Stomach smooth muscle (tissue), 2 donors: ENCODE data around the gene SON.

ENCODE experiments used
- H3K27ac ChIP-seq: one replicate; pipeline ENCODE4 v1.7.0; 2013; ENCODE audit warnings: mild to moderate bottlenecking, low read length, inconsistent platforms
- H3K27me3 ChIP-seq, 2 donors: one replicate each; pipeline ENCODE4 v1.7.0; 2013; ENCODE audit warnings: low read length in 2 of 2; ENCODE audit not compliant: insufficient read depth in 2 of 2, control insufficient read depth in 1 of 2
- H3K36me3 ChIP-seq, 2 donors: one replicate each; pipeline ENCODE4 v1.7.0; 2013; ENCODE audit warnings: low read length in 2 of 2; ENCODE audit not compliant: control insufficient read depth in 2 of 2, insufficient read depth in 2 of 2
- H3K4me1 ChIP-seq: one replicate; pipeline ENCODE4 v1.7.0; 2013; ENCODE audit warnings: low read length; ENCODE audit not compliant: control insufficient read depth, insufficient read depth
- H3K4me3 ChIP-seq, 2 donors: one replicate each; pipeline ENCODE4 v1.7.0; 2013; ENCODE audit warnings: low read length in 2 of 2
- H3K9ac ChIP-seq, 2 donors: one replicate each; pipeline ENCODE4 v1.7.0; 2013; ENCODE audit warnings: low read length in 2 of 2, mild to moderate bottlenecking in 1 of 2
- H3K9me3 ChIP-seq, 2 donors: one replicate each; pipeline ENCODE4 v1.7.0; 2013; ENCODE audit warnings: low read length in 2 of 2; ENCODE audit not compliant: control insufficient read depth in 2 of 2
- donor health status: healthy.
- donor health status: Pancreatic carcinoma.

Gene SON

DNA sequence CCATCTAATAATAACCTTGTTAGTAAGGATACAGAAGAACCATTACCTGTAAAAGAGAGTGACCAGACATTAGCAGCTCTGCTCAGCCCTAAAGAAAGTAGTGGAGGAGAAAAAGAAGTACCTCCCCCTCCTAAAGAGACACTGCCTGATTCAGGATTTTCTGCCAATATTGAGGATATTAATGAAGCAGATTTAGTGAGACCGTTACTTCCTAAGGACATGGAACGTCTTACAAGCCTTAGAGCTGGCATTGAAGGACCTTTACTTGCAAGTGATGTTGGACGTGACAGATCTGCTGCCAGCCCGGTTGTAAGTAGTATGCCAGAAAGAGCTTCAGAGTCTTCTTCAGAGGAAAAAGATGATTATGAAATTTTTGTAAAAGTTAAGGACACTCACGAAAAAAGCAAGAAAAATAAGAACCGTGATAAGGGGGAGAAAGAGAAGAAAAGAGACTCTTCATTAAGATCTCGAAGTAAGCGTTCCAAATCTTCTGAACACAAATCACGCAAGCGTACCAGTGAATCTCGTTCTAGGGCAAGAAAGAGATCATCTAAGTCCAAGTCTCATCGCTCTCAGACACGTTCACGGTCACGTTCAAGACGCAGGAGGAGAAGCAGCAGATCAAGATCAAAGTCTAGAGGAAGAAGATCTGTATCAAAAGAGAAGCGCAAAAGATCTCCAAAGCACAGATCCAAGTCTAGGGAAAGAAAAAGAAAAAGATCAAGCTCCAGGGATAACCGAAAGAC is 11.6 kb downstream of the SON start:
- no peak overlapping the region for H3K9ac ChIP-seq
- no peaks in the 10 kb centered on the region for H3K27me3 ChIP-seq
- no peak overlapping the region for H3K27ac ChIP-seq
- H3K4me3 ChIP-seq, result no peak overlapping the region
- no peaks in the 10 kb centered on the region for H3K4me1 ChIP-seq
- H3K9me3 ChIP-seq, result no peaks in the 10 kb centered on the region
- H3K36me3 ChIP-seq, result peaks cover 72 to 81% of the 10 kb centered on the region in 2 donors

DNA sequence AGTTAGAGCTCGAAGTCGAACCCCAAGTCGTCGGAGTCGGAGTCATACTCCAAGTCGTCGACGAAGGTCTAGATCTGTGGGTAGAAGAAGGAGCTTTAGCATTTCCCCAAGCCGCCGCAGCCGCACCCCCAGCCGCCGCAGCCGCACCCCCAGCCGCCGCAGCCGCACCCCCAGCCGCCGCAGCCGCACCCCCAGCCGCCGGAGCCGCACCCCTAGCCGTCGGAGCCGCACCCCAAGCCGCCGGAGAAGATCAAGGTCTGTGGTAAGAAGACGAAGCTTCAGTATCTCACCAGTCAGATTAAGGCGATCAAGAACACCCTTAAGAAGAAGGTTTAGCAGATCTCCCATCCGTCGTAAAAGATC is 12.1 kb downstream of the SON start:
- Histone ChIP-seq H3K9ac (no peak overlapping the region), H3K4me1 (no peaks in the 10 kb centered on the region), H3K27ac (no peak overlapping the region), H3K27me3 (no peaks in the 10 kb centered on the region), H3K9me3 (no peaks in the 10 kb centered on the region), H3K36me3 (peaks cover 72 to 81% of the 10 kb centered on the region in 2 donors), H3K4me3 (no peak overlapping the region)

DNA sequence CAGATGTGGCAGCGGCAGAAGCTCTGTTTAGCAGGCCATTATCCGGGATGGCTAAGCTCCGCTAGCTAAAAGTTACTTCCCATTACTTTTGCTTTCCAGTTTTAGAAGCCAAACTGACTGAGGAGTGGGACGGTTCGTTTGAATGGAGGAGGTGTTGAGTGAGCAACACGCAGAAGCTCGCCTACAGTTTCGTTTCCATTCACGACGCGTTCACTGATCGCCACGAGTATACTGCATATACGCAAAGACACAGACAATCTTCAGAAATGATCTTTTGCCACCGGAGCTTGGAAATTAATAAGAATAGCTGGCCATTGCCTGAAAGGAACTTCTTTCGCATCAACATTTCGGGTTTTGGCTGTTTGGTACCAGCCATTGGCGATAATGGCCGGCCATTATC is 14.6 kb downstream of the SON start:
- peaks cover 57 to 69% of the 10 kb centered on the region in 2 donors for H3K36me3 ChIP-seq
- H3K4me1 ChIP-seq, result peaks cover 4% of the 10 kb centered on the region
- H3K4me3 ChIP-seq, result no peak overlapping the region

DNA sequence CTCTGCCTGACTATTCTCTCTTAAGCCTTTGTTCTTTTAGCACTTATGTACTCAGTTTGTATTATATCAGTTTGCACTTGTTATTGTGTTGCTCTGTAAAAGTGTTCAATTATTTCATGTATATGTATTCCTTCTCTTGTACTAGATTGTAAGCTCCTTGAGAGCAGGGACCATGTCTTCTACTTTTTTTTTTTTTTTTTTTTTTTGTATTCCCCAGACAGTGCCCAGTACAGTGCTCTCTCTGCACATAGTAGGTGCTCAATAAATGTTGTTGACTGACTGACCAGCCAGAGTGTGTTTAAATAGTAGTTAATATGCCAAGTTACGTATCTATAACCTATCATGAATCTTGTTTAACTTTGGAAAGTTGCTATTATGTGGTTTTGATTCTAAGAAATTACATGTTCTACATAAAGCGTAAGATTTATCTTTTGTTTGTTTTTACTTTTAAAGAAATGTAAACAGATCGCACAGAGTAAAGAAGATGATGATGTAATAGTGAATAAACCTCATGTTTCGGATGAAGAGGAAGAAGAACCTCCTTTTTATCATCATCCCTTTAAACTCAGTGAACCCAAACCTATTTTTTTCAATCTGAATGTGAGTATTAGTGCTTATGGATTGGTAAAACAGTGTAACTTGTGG is 16.1 kb downstream of the SON start:
- H3K4me1 ChIP-seq, result peaks cover 4% of the 10 kb centered on the region
- peaks cover 42 to 58% of the 10 kb centered on the region in 2 donors for H3K36me3 ChIP-seq
- H3K4me3 ChIP-seq, result no peak overlapping the region
- H3K27me3 ChIP-seq, result no peaks in the 10 kb centered on the region
- H3K9me3 ChIP-seq, result no peaks in the 10 kb centered on the region
- H3K27ac ChIP-seq, result no peak overlapping the region
- no peak overlapping the region for H3K9ac ChIP-seq

More for the DNA sequence above, 14.6 kb downstream of the SON start:
- Histone ChIP-seq H3K9ac (no peak overlapping the region), H3K27me3 (no peaks in the 10 kb centered on the region), H3K27ac (no peak overlapping the region), H3K9me3 (no peaks in the 10 kb centered on the region)

DNA sequence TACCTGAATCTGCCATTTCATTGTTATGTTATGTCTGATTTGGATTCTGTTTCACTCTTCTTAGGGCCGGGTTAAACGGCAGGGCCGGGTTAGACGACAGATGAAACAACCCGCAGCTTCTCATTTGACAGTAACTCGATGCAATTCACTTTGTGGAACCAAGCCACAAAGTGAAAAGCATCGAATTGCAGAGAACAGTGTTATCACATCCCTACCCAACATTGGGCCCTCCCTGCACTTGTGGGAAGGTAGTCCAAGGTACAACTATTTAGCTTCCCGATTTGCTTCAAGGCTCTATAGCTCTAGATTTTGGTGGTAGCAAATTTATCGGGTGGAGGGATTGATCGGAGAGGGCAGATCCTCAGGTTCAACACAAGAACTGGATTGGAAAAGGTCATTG is 17.0 kb downstream of the SON start:
- Histone ChIP-seq H3K9me3 (no peaks in the 10 kb centered on the region), H3K36me3 (peaks cover 33 to 50% of the 10 kb centered on the region in 2 donors), H3K4me3 (no peak overlapping the region), H3K27ac (no peak overlapping the region), H3K27me3 (no peaks in the 10 kb centered on the region), H3K4me1 (peaks cover 4% of the 10 kb centered on the region), H3K9ac (no peak overlapping the region)

DNA sequence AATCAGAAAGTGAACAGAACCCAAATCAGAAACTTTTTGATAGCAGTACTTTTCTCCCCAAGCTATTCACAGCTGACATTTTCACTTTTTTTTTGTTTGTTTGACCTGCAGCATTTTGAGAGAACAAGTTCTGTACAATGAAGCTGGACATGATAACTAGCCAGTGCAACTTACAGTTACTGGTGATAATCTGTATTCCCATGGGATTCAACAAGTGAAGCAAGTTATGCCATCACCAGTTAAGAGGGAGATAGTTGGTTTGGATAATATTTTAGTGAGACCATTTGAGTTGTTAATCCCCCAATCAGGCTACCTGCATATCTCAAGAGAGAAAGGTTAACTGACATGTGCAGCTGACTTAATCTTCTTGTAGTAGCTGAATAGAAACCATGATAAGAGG is 18.1 kb downstream of the SON start:
- H3K36me3 ChIP-seq, result peaks cover 33 to 50% of the 10 kb centered on the region in 2 donors
- no peak overlapping the region for H3K9ac ChIP-seq

DNA sequence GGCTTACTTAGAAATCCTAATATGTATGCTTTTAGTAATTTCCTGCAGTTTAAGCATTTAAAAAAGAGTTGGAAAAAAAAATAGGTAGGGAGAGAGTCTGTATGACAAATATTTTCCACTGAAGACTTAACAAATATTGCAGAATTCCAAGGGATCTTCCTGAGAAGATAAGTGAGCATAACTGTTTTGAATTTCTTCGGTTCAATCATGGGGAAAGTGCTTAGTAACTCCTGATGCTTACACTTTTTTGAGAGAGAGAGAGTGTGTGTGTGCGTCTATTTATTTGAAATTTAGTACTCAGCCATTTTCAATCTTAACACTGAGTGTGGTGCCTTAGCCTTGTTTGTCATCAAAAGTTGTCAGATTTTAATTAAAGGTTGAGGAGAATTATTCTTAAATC is 18.5 kb downstream of the SON start:
- Histone ChIP-seq H3K27ac (no peak overlapping the region), H3K9ac (no peak overlapping the region)

More for the DNA sequence above, 18.1 kb downstream of the SON start:
- peaks cover 4% of the 10 kb centered on the region for H3K4me1 ChIP-seq
- H3K4me3 ChIP-seq, result no peak overlapping the region
- no peaks in the 10 kb centered on the region for H3K9me3 ChIP-seq
- no peaks in the 10 kb centered on the region for H3K27me3 ChIP-seq
- no peak overlapping the region for H3K27ac ChIP-seq

DNA sequence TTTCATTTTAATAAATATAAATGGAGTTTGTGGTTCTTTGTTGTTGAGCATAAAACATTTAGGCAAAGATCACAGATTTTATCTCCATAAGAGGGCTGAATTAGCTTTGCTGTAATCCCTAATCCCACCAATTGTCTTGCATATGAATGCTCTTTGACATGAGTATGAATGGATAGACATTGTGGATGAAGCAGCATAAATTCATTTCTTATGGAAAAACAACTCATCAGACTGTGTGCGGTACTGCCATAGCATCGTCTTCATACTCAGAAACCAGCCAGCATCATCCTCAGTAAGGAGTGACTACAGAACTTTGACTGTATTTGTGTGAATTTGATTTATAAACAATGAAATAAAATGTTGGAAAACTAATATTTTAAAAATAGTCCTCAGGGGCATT is 19.6 kb downstream of the SON start:
- Histone ChIP-seq H3K4me1 (peaks cover 4% of the 10 kb centered on the region), H3K27me3 (no peaks in the 10 kb centered on the region), H3K9ac (no peak overlapping the region), H3K36me3 (peaks cover 28 to 47% of the 10 kb centered on the region in 2 donors), H3K9me3 (no peaks in the 10 kb centered on the region), H3K27ac (no peak overlapping the region), H3K4me3 (no peak overlapping the region)

More for the DNA sequence above, 18.5 kb downstream of the SON start:
- Histone ChIP-seq H3K4me3 (no peak overlapping the region), H3K4me1 (peaks cover 4% of the 10 kb centered on the region), H3K27me3 (no peaks in the 10 kb centered on the region), H3K36me3 (peaks cover 33 to 48% of the 10 kb centered on the region in 2 donors), H3K9me3 (no peaks in the 10 kb centered on the region)

DNA sequence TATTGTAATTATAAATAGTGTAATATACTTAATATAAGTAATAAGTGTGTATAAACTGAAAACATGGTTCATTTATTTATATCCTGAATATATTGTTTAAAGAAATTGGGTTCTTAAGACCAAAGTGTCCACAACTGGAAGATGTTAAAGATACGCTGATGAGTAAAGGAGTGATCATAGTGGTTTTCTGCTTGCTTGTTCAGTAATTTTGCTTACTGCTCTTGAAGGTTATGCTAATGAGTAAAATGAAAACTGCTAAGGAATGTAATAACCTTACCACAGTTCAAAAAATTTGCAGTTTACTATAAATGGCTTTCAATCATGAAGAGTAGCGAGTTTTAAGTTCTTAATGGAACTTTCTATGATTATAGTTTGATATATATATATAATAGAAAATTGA is 23.7 kb downstream of the SON start:
- Histone ChIP-seq H3K4me1 (no peaks in the 10 kb centered on the region), H3K9ac (no peak overlapping the region), H3K27ac (no peak overlapping the region), H3K36me3 (peaks cover 20 to 35% of the 10 kb centered on the region in 2 donors), H3K9me3 (no peaks in the 10 kb centered on the region), H3K27me3 (no peaks in the 10 kb centered on the region), H3K4me3 (no peak overlapping the region)

DNA sequence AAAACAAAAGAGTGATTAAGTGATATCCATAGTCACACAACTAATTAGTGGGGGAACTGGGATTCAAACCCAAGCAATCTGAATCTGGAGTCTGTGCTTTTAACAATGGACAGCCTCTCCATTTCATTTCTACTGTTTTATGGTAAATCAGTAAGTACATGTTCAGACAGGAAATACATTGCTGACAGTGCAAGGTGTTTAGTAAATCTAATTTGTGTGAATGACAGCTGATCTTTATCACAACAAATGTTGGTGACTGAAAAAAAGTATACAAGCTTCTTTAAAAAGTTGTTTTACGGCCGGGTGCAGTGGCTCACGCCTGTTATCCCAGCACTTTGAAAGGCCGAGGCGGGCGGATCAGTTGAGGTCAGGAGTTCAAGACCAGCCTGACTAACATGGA is 25.1 kb downstream of the SON start:
- H3K4me3 ChIP-seq, result no peak overlapping the region

DNA sequence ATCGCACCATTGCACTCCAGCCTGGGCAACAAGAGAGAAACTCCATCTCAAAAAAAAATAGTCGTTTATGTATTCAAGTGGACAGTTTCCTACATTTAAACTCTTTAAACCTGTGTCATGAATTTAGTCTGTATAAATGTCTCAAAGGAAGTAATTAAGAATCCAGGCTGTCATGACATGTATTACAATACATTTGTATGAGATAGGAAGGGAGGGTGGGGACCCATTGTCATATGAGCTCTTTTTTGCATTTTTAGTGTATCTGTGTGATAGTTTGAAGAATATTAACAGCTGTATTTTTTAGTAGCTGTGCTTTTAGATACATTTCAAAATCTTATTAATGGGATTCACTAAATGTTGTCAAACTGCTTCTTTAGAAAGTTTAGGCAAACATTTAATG is 25.6 kb downstream of the SON start:
- Histone ChIP-seq H3K4me3 (no peak overlapping the region), H3K4me1 (no peaks in the 10 kb centered on the region), H3K9me3 (no peaks in the 10 kb centered on the region), H3K27me3 (no peaks in the 10 kb centered on the region), H3K9ac (no peak overlapping the region), H3K27ac (no peak overlapping the region), H3K36me3 (peaks cover 22 to 32% of the 10 kb centered on the region in 2 donors)

More for the DNA sequence above, 25.1 kb downstream of the SON start:
- Histone ChIP-seq H3K36me3 (peaks cover 22 to 32% of the 10 kb centered on the region in 2 donors), H3K9me3 (no peaks in the 10 kb centered on the region), H3K4me1 (no peaks in the 10 kb centered on the region), H3K27me3 (no peaks in the 10 kb centered on the region), H3K27ac (no peak overlapping the region), H3K9ac (no peak overlapping the region)
